GM12874 (cell line): ENCODE measurements around the gene CCDC191.

Experiments used
- CTCF ChIP-seq: IDR thresholded peaks from 2 replicates; pipeline ENCODE4 v1.5.1; 2011; ENCODE audit warnings: low read depth, mild to moderate bottlenecking, control low read depth, low read length, moderate library complexity; ENCODE audit not compliant: insufficient read depth

The CCDC191 gene

GRCh38 chr3:114093596-114093995 lies 37.3 kb upstream of the CCDC191 start:
- TF ChIP-seq CTCF = no peak

GRCh38 chr3:114093016-114093380 lies 36.7 kb upstream of the CCDC191 start:
- no peak for TF ChIP-seq CTCF

GRCh38 chr3:114092151-114093015 lies 36.1 kb upstream of the CCDC191 start:
- TF ChIP-seq CTCF = no peak

GRCh38 chr3:114089675-114090074 lies 33.3 kb upstream of the CCDC191 start:
- TF ChIP-seq CTCF = no peak

- no peak for TF ChIP-seq CTCF
Observed at GRCh38 chr3:114086356-114086755, 30.0 kb upstream of the CCDC191 start.

- no peak for TF ChIP-seq CTCF
Observed at GRCh38 chr3:114083112-114083511, 26.8 kb upstream of the CCDC191 start.

- TF ChIP-seq CTCF = no peak
Observed at GRCh38 chr3:114081037-114081436, 24.7 kb upstream of the CCDC191 start.
